Lower leg skin (tissue), 4 donors: Measurements from ENCODE around the gene RPL22. TPM values are rescaled to one million over a fixed set of nuclear protein-coding genes. Genes with fewer than 3 reads are reported as not detected.

Experiments
- DNase-seq, 2 donors: peaks; one replicate each; pipeline ENCODE4 v3.0.0-alpha.2; 2019; ENCODE audit warnings: low spot score in 2 of 2
- H3K4me3 ChIP-seq: fragments of 200-600 bp; sonication (generic); 2 replicates; pipeline ENCODE4 v1.5.1; 2017; ENCODE audit warnings: mild to moderate bottlenecking, low read depth; ENCODE audit not compliant: poor library complexity, severe bottlenecking
- CTCF ChIP-seq, 3 donors: fragments of 450-650 bp; IDR thresholded peaks; one replicate each; pipeline ENCODE4 v1.5.1; 2016; ENCODE audit warnings: antibody characterized with exemption in 3 of 3, mild to moderate bottlenecking in 3 of 3, moderate library complexity in 2 of 3
- POLR2A ChIP-seq, 2 donors: fragments of 450-650 bp; IDR thresholded peaks; one replicate each; pipeline ENCODE4 v1.6.1; 2016 to 2017; ENCODE audit warnings: antibody characterized with exemption in 2 of 2, mild to moderate bottlenecking in 1 of 2, moderate library complexity in 1 of 2
- WGBS, 2 donors: methylation state at CpG; one replicate each; pipeline ENCODE4 v1.1.5; 2018; 5-methylcytosine and 5-hydroxymethylcytosine counted together
- intact Hi-C: fragments of 100-400 bp; cut with DNase I; formaldehyde crosslinking; loops from one replicate; pipeline ENCODE4 v1.15.0; 2023; ENCODE audit warnings: low total_unique reads
- total RNA-seq, 4 donors: library from RNA; depleted of rRNA; stranded (reverse); fragments of >200 nt; gene quantifications; one replicate each; pipeline ENCODE4 v1.1.0, GENCODE V29; 2016

The RPL22 gene
- total RNA-seq, 4 donors from 2014 or later: 122 to 216 (median 179) TPM

- no peak for DNase-seq
- intact Hi-C loops: no loop called here
- no peak for TF ChIP-seq CTCF (IDR thresholded peaks at IDR 0.05)
- no peak for TF ChIP-seq POLR2A (IDR thresholded peaks at IDR 0.05)
- 77 to 79% methylated on average over 8 to 12 of the region's 12 CpGs for WGBS, 2 donors
- no peak overlapping the region for H3K4me3 ChIP-seq
These were observed 33.9 kb downstream of the RPL22 start for GRCh38 chr1:6165441-6165985.

- no peak for TF ChIP-seq CTCF (IDR thresholded peaks at IDR 0.05)
- no peak for TF ChIP-seq POLR2A (IDR thresholded peaks at IDR 0.05)
- WGBS, 2 donors: 80 to 83% methylated on average over 7 of the region's 7 CpGs
- intact Hi-C loops: no loop called here
- no peak overlapping the region for H3K4me3 ChIP-seq
- no peak for DNase-seq
These were observed 34.4 kb downstream of the RPL22 start for GRCh38 chr1:6165027-6165426.

- TF ChIP-seq CTCF (IDR thresholded peaks at IDR 0.05) (no peak), POLR2A (IDR thresholded peaks at IDR 0.05) (no peak)
- DNase-seq: no peak
- 69 to 71% methylated on average over 19 of the region's 19 CpGs for WGBS, 2 donors
- H3K4me3 ChIP-seq: no peak overlapping the region
- intact Hi-C loops: no loop called here
These were observed 35.3 kb downstream of the RPL22 start for GRCh38 chr1:6163973-6164617.

- TF ChIP-seq POLR2A (IDR thresholded peaks at IDR 0.05) (no peak), CTCF (IDR thresholded peaks at IDR 0.05) (no peak)
- WGBS, 2 donors: 85% methylated on average over 15 of the region's 15 CpGs
- no peak overlapping the region for H3K4me3 ChIP-seq
- intact Hi-C loops: no loop called here
- DNase-seq: no peak
These were observed 36.0 kb downstream of the RPL22 start for GRCh38 chr1:6163191-6163972.

DNA sequence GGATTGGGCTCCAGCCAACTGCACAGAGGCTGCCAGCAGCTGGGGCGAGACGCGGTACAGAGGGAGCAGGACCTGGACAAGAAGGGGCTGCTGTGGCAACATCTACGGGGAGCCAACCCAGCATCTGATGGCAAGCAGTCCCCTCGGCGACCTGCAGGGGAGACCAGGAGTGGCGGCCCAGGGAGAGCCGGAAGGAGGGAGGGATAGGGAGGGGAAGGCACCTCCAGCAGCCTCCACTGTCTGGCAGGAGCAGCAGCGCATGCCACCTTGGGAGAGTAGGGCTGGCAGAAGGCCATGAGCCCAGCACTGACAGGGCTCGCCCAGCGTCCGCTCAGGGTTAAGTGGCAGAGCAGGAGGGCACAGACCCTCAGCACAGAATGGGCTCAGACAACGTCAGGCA, 36.6 kb downstream of the RPL22 start:
- WGBS, 2 donors: 61 to 66% methylated on average over 13 of the region's 13 CpGs
- H3K4me3 ChIP-seq: no peak overlapping the region
- intact Hi-C loops: no loop called here
- TF ChIP-seq CTCF (IDR thresholded peaks at IDR 0.05): no peak
- no peak for TF ChIP-seq POLR2A (IDR thresholded peaks at IDR 0.05)
- DNase-seq: no peak
